GM18861 (cell line): ENCODE measurements around the gene GUCA1C.

Experiments used
- ATAC-seq: cut with Tn5 transposase; IDR thresholded peaks from one replicate; pipeline ENCODE4 v1.9.1; 2021; ENCODE audit not compliant: unreplicated experiment

Gene GUCA1C

GRCh38 chr3:108909799-108910198, 43.9 kb downstream of the GUCA1C start:
- no peak for ATAC-seq

DNA sequence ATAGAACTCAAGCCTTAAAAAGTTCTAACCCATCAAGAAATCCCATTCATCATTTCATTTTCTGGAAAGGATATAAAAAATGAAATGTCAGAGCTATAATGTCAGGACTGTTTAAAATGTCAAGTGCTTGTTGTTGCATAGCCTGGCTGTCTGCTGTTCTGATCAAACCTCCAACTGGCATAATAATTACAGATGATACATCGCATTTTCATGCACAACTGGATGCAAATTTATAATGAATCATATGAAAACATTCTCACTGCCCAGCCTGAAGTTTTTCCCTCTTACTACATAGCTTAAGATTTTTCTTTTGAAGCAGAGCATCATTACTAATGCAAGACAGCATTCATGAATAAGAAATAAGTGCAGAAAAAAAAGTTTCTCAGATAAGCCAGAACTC, 46.5 kb downstream of the GUCA1C start:
- ATAC-seq, result no peak

DNA sequence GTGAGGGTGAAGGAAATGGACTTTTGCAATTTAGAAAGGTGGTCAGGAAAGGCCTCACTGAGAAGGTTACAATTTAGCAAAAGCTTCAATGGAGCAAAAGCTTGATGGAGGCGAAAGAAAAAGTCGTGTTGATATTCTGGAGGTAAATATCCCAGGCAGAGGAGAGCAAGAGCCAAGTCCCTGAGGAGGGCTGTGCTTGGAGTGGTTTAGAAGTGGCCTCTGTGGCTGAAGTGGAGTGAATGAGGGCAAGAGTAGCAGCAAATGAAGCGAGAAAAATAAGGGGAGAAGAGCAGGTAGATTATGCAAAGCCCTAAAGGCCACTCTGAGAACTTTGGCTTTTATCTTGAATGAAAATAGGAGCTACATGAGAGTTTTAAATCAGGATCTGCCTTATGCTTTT, 54.1 kb downstream of the GUCA1C start:
- no peak for ATAC-seq

- ATAC-seq, result no peak
Observed at GRCh38 chr3:108897883-108898282, 55.8 kb downstream of the GUCA1C start.

DNA sequence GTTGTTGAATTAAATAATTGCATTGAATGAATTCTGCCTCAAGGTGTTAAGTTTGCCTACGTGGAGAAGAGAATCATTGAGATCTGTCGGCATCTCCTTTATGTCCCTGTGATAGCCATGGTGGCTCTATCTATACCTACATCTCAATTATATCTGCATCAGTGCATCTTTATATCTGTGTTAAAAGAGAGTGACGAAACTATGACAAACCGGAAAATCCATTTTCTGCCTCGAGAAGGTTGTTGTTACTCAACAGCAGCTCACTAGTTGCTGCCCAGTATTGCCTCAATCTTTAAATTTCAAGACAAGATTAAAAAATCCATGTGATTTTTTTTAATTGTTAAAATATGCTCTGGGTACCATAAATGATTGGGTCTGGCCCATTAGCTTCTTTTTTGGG, 58.7 kb downstream of the GUCA1C start:
- ATAC-seq, result no peak

DNA sequence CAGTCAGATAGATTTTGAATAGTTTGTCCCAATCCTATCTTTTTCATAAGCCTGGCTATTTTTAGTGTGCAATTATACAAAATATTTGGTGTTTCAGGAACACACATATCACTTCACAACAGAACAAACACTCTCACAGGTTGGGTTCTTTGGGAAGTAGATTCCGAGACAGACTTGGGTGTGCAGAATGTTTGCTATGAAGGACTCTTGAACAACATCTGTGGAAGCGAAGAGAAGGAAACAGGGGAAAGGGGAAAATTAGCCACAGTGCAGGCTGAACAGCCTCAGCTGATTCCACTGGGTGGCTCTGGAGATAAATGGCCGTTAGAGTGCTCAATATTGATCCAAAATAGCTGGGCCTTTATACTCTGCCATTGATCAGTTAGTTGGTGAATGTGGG, 61.8 kb downstream of the GUCA1C start:
- ATAC-seq, result no peak

- no peak for ATAC-seq
Observed at GRCh38 chr3:108887777-108888176, 65.9 kb downstream of the GUCA1C start.

GRCh38 chr3:108887121-108887520, 66.6 kb downstream of the GUCA1C start:
- ATAC-seq, result no peak

DNA sequence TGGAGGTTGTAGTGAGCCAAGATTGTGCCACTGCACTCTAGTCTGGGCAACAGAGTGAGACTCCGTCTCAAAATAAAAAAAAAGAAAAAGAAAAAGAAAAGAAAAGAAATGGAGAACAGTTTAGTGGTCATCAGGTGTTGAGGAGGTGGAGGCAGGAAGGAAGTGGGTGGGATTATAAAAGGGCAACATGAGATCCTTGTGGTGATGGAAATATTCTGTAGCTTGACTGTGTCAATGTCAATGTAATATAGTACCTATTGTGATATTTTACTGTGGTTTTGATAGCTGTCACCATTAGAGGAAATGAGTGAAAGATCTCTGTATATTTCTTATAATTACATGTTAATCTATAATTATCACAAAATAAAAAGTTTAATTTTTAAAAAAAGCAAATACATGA, 70.3 kb downstream of the GUCA1C start:
- no peak for ATAC-seq

DNA sequence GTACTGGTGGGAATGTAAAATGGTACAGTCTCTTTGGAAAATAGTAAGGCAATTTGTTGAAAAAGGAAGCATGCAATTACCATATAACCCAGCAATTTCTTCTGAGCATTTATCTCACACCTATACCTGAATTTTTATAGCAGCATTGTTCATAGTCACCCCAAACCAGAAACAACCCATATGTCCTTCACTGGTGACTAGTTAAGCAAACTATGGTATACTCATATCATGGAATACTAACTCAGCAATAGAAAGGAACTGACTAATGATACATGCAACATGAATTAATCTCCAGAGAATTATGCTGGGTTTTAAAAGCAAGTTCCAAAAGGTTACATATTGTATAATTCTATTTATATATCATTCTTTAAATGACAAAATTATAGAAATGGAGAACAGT, 70.9 kb downstream of the GUCA1C start:
- no peak for ATAC-seq

DNA sequence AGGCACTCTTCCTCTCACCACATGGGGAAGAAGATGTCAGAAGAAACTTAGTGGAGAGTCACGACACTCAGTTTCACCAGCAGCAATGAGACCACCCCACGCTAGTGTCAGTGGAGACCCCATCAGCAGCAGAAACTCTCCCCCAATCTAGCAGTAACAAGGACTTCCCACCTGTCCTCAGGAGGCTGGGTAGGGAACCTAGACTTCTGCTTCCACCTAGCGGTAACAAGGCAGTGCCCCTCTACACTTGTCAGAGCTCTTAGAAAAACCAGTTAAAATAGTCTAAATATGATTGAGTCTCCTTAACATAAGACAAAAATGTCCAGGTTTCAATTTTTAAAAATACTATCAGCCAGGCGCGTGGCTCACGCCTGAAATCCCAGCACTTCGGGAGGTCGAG, 73.8 kb downstream of the GUCA1C start:
- no peak for ATAC-seq

DNA sequence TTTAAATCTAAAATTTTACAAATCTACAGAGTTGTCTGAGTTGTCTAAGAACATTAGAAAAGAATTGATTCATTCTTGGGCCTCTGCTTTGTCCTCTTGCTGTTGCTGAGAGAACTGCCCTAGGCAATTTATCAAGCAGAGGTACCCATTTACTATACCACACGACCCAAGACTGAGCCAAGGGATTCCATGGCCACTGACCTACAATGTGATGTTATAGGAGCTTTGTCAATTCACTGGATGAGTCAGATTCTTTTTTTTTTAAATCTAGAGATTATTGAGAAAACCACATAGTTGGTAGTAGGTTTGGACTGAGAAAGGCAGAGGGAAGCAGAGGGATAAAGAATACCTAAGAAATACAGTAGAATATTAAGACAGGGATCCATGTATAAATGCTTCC, 75.8 kb downstream of the GUCA1C start:
- no peak for ATAC-seq

- ATAC-seq, result no peak
Observed at GRCh38 chr3:108863799-108864135, 89.9 kb downstream of the GUCA1C start.

DNA sequence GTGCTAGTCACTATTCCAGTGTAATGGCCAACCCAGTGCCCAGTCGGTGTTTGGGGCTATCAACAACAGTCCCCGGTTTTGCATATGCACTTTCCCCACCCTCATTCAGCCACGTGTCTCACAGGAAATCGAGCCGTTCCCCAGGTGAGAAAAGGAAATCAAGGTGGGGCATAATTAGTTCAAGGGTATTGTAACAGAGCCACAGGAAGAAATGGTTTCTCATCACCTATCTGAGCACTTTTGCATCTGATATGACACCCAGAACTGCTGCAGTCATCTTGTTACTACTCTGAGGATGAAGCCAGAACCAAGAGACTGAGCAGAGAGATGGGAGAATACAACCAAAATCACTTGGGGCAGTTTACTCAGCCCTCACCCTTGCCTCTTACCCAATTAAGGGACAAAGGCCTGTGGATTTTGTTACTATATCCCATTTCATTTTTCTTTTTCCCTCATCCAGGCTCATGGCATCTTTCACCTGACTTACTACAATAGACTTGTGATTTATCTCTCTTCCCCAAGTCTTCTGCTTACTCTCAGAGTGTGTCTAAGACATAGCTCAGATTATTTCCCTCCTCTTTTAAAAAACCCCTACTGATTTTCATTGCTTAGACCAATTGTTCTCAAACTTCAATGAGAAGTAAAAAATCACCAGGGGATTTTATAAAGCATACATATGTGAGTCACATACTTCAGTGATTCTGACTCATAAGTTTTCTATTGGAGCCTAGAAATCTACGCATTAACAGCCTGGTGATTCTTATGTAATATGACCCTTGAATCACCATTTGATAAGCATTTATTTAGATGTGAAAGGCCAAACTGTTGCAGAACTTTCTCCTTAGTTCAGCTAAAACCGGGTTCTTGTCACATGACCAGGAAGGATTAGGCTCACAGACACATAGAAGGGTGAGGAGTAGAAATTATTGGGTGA, 90.5 kb downstream of the GUCA1C start:
- ATAC-seq, result no peak

DNA sequence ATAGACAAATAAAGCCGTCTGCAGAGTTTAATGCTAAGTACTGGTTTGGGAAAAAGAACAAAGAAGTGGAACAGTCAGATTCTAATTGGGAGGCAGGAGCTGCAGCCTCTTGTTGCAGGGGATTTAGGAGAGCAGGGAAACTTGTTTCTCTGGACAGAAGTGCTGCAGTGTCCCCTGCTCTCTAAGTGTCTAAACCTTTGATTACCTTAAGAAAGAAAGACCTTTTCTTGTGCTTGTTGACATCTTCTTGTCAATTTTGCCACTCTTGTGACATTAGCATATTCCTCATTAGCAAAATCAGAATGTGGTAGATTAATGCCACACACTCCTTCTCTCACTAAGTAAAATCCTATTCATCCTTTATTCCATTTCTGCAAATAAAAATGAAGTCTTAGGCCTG, 92.3 kb downstream of the GUCA1C start:
- no peak for ATAC-seq
